ENCODE results near the gene IER5. TPM values are rescaled to one million over a fixed set of nuclear protein-coding genes. Genes with fewer than 3 reads are reported as not detected.

IER5 gene
- total and polyA plus RNA-seq, 4 donors = 18.6 to 34.5 (median 26.2) TPM

DNA sequence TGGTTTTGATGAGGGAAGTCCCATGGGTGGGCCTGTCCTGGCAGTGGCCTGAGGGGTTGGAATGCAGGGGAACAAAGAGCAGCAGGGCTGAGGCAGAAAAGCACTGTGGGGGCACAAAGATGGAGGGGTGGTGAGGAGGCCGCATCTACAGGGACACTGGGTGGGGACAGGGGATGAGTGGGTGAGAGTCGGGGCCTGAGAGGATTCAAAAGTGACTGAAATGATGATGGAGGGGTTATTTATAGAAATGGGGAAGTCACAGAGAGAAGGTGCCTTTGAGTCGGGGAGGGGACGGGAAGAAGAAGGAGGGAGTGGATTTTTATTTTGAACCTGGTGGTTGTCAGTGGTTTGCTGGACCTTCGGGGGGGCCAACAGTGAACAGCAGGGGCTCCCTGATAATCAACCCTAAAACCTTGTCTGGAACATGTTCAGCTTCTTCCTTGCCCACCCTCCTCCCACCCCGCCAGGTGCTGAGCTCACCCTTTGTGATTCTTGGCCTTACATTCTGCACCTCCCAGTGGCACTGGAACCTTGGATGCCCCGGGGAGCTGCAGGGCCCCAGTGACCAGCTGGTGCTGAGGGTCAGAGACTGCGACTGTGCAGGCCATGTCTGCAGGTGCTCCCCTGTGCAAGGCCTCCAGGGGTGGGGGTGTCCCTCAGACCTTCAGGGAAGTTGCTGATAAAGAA lies 42.9 kb downstream of the IER5 start:
- no peaks in the 10 kb centered on the region for H3K36me3 ChIP-seq (ENCODE audit: control insufficient read depth in 4 of 4, insufficient read depth in 4 of 4, low read length in 4 of 4)
- ATAC-seq (ENCODE audit: insufficient read depth, low FRiP score) (no peak), DNase-seq (no peak)
- peaks cover 5 to 30% (median 11%) of the 10 kb centered on the region in 5 donors for H3K4me1 ChIP-seq (ENCODE audit: control insufficient read depth in 5 of 5, insufficient read depth in 5 of 5, low read length in 5 of 5)
- H3K9ac ChIP-seq (ENCODE audit: insufficient read depth in 1 of 2, low read length in 2 of 2) = no peak overlapping the region
- no peaks in the 10 kb centered on the region for H3K27me3 ChIP-seq (ENCODE audit: control insufficient read depth in 3 of 3, insufficient read depth in 3 of 3, low read length in 2 of 3)
- TF ChIP-seq, protein P1, sequence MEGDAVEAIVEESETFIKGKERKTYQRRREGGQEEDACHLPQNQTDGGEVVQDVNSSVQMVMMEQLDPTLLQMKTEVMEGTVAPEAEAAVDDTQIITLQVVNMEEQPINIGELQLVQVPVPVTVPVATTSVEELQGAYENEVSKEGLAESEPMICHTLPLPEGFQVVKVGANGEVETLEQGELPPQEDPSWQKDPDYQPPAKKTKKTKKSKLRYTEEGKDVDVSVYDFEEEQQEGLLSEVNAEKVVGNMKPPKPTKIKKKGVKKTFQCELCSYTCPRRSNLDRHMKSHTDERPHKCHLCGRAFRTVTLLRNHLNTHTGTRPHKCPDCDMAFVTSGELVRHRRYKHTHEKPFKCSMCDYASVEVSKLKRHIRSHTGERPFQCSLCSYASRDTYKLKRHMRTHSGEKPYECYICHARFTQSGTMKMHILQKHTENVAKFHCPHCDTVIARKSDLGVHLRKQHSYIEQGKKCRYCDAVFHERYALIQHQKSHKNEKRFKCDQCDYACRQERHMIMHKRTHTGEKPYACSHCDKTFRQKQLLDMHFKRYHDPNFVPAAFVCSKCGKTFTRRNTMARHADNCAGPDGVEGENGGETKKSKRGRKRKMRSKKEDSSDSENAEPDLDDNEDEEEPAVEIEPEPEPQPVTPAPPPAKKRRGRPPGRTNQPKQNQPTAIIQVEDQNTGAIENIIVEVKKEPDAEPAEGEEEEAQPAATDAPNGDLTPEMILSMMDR (IDR thresholded peaks at IDR 0.05; ENCODE audit: control extremely low read depth, extremely low read depth) = no peak
- H3K27ac ChIP-seq (ENCODE audit: low read depth in 1 of 2, low read length in 1 of 2) = no peak overlapping the region
- WGBS, 2 donors = 36 to 65% methylated on average over 8 of the region's 8 CpGs
- no peak overlapping the region for H3K4me3 ChIP-seq
- no peaks in the 10 kb centered on the region for H3K9me3 ChIP-seq (ENCODE audit: control insufficient read depth in 4 of 4, insufficient read depth in 3 of 4, low read length in 3 of 4)

DNA sequence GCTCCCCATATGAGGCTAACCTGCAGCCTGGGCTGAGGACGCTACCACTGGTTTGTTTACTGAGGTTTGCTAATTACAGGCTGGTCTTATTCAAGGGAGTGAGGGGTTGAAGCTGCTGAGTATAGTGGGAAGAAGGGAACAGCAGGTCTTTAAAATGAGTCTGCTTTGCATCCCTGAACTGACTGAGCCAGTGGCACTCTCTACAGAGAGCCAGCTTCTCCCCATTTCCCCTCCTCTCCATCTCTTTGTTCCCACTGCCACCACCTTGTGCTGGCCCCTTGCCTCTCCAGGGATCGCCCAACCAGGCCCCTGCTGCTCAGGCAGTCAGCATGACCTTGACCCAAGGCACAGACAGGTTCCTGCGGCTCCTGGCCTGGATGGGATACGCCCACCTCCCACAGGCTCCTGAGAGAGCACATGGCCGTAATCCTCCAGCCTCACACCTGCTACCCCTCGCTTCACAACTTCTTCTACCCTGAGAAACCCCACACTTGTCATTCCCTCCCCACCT lies 45.0 kb downstream of the IER5 start:
- no peak overlapping the region for H3K9ac ChIP-seq (ENCODE audit: insufficient read depth in 1 of 2, low read length in 2 of 2)
- H3K9me3 ChIP-seq (ENCODE audit: control insufficient read depth in 4 of 4, insufficient read depth in 3 of 4, low read length in 3 of 4) = no peaks in the 10 kb centered on the region
- WGBS, 2 donors = 93 to 94% methylated on average over 6 of the region's 6 CpGs
- TF ChIP-seq, protein P1 (IDR thresholded peaks at IDR 0.05; ENCODE audit: control extremely low read depth, extremely low read depth) = no peak
- H3K27ac ChIP-seq (ENCODE audit: low read depth in 1 of 2, low read length in 1 of 2) = no peak overlapping the region
- peaks cover 5 to 24% (median 11%) of the 10 kb centered on the region in 5 donors for H3K4me1 ChIP-seq (ENCODE audit: control insufficient read depth in 5 of 5, insufficient read depth in 5 of 5, low read length in 5 of 5)
- DNase-seq (no peak), ATAC-seq (ENCODE audit: insufficient read depth, low FRiP score) (no peak)
- no peaks in the 10 kb centered on the region for H3K36me3 ChIP-seq (ENCODE audit: control insufficient read depth in 4 of 4, insufficient read depth in 4 of 4, low read length in 4 of 4)
- no peak overlapping the region for H3K4me3 ChIP-seq
- no peaks in the 10 kb centered on the region for H3K27me3 ChIP-seq (ENCODE audit: control insufficient read depth in 3 of 3, insufficient read depth in 3 of 3, low read length in 2 of 3)

DNA sequence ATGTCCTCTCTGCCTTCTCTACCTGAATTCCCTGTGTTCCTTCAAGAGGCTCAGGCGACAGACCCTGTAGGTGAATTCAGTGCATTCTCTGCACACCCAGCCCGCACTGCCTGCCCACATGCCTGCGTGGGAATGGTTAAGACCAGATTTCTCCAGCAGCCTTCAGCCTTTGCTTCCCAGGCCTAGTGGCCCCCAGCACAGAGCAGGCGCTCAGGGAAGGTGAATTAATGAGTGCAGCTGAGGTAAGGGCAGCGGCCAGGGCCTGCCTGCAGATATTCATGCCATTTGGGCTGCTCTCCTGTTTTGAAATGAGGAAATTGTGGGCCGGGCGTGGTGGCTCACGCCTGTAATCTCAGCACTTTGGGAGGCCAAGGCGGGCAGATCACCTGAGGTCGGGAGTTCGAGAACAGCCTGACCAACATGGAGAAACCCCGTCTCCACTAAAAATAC lies 45.5 kb downstream of the IER5 start:
- Histone ChIP-seq H3K27me3 (ENCODE audit: control insufficient read depth in 3 of 3, insufficient read depth in 3 of 3, low read length in 2 of 3) (no peaks in the 10 kb centered on the region), H3K9me3 (ENCODE audit: control insufficient read depth in 4 of 4, insufficient read depth in 3 of 4, low read length in 3 of 4) (no peaks in the 10 kb centered on the region), H3K36me3 (ENCODE audit: control insufficient read depth in 4 of 4, insufficient read depth in 4 of 4, low read length in 4 of 4) (no peaks in the 10 kb centered on the region), H3K9ac (ENCODE audit: insufficient read depth in 1 of 2, low read length in 2 of 2) (no peak overlapping the region), H3K27ac (ENCODE audit: low read depth in 1 of 2, low read length in 1 of 2) (peak overlapping the region in 1 of 2 donors; percentile 49), H3K4me3 (no peak overlapping the region), H3K4me1 (ENCODE audit: control insufficient read depth in 5 of 5, insufficient read depth in 5 of 5, low read length in 5 of 5) (peaks cover 5 to 19% (median 8%) of the 10 kb centered on the region in 5 donors)
- DNase-seq = no peak
- TF ChIP-seq, protein P1 (IDR thresholded peaks at IDR 0.05; ENCODE audit: control extremely low read depth, extremely low read depth) = no peak
- 80 to 86% methylated on average over 12 of the region's 12 CpGs for WGBS, 2 donors
- ATAC-seq (ENCODE audit: insufficient read depth, low FRiP score) = no peak
